Astrocyte (in vitro differentiated cells and primary cell): Measurements from ENCODE around the gene CXCR5.

ENCODE experiments used
- EZH2 ChIP-seq: IDR thresholded peaks from 2 replicates; pipeline ENCODE4 v1.6.1; 2012; ENCODE audit warnings: mild to moderate bottlenecking, low read length, inconsistent platforms; ENCODE audit not compliant: insufficient read depth
- TF ChIP-seq, protein P1 (sequence below): IDR thresholded peaks from 2 replicates; pipeline ENCODE4 v1.5.1; 2011; ENCODE audit warnings: low read depth, mild to moderate bottlenecking, inconsistent platforms, low read length, moderate library complexity; ENCODE audit not compliant: insufficient read depth

- TF ChIP-seq, protein P1, sequence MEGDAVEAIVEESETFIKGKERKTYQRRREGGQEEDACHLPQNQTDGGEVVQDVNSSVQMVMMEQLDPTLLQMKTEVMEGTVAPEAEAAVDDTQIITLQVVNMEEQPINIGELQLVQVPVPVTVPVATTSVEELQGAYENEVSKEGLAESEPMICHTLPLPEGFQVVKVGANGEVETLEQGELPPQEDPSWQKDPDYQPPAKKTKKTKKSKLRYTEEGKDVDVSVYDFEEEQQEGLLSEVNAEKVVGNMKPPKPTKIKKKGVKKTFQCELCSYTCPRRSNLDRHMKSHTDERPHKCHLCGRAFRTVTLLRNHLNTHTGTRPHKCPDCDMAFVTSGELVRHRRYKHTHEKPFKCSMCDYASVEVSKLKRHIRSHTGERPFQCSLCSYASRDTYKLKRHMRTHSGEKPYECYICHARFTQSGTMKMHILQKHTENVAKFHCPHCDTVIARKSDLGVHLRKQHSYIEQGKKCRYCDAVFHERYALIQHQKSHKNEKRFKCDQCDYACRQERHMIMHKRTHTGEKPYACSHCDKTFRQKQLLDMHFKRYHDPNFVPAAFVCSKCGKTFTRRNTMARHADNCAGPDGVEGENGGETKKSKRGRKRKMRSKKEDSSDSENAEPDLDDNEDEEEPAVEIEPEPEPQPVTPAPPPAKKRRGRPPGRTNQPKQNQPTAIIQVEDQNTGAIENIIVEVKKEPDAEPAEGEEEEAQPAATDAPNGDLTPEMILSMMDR, result no peak
- TF ChIP-seq EZH2, result no peak
Observed at GRCh38 chr11:118947091-118947490, 63.4 kb downstream of the CXCR5 start.
